Neural cell (in vitro differentiated cells): ENCODE measurements around the gene E2F3.

ENCODE experiments used
- EP300 ChIP-seq: fragments of 450-650 bp; conservative IDR thresholded peaks from 2 replicates; pipeline ENCODE4 v1.6.1; 2014; ENCODE audit warnings: antibody characterized with exemption, mild to moderate bottlenecking, moderate library complexity; ENCODE audit not compliant: poor library complexity, severe bottlenecking
- TAF1 ChIP-seq: IDR thresholded peaks from 2 replicates; pipeline ENCODE4 v1.6.1; 2012; ENCODE audit warnings: low read depth
- TF ChIP-seq, protein P1 (sequence below): fragments of 450-650 bp; IDR thresholded peaks from 2 replicates; pipeline ENCODE4 v1.5.1; 2014; ENCODE audit warnings: antibody characterized with exemption, mild to moderate bottlenecking, moderate library complexity; ENCODE audit not compliant: poor library complexity, severe bottlenecking

DNA sequence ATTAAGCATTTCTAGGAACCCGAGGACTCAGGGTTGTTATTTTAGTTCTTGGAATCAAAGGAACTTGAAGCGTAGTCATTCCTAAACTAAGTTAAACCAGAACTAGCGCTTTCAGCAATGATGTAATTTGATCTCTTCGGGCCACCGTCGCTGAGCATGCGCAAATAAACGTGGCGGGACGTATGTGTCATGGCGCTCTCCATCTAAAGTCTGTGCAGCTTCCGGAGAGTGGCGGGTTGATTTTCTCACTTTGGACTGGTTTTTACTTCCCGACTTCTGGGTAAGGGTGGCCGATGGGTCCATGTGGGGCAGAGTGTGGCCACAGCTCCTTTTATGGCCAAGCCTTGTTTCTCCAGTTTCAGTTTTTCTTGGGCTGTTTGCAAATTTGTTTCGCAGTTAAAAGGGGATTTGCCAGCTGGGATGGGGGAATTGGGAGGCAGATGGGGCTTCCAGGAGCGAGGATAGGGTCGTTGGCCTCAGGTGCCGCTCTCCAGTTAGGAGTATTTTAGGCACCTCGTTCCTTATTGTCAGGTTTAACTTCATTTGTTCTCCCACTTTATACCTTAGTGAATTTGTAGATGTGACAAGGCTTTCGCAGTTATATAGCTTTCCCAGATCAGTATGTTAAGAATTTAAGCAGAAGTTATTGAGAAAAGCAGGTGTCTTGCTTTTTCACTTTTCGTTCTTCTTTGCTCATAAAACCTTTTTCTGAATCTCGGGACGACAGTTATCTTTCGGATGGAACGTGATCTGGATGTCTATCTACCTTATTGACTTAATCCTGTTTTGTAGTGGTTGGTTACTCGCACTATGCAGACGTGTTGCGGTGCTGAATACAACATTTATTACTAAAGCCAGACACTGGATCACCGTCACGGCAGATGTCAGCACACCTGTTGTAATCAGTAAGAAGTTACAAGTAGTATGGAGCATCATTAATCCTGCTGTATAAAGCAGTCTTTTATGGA, 132.9 kb downstream of the E2F3 start, which contains the start of gene CDKAL1:
- TF ChIP-seq EP300: peak; percentile 19
- peak; percentile 52 for TF ChIP-seq TAF1
- TF ChIP-seq, protein P1, sequence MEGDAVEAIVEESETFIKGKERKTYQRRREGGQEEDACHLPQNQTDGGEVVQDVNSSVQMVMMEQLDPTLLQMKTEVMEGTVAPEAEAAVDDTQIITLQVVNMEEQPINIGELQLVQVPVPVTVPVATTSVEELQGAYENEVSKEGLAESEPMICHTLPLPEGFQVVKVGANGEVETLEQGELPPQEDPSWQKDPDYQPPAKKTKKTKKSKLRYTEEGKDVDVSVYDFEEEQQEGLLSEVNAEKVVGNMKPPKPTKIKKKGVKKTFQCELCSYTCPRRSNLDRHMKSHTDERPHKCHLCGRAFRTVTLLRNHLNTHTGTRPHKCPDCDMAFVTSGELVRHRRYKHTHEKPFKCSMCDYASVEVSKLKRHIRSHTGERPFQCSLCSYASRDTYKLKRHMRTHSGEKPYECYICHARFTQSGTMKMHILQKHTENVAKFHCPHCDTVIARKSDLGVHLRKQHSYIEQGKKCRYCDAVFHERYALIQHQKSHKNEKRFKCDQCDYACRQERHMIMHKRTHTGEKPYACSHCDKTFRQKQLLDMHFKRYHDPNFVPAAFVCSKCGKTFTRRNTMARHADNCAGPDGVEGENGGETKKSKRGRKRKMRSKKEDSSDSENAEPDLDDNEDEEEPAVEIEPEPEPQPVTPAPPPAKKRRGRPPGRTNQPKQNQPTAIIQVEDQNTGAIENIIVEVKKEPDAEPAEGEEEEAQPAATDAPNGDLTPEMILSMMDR: no peak
